ENCODE data around the gene LARGE1.

The LARGE1 gene

DNA sequence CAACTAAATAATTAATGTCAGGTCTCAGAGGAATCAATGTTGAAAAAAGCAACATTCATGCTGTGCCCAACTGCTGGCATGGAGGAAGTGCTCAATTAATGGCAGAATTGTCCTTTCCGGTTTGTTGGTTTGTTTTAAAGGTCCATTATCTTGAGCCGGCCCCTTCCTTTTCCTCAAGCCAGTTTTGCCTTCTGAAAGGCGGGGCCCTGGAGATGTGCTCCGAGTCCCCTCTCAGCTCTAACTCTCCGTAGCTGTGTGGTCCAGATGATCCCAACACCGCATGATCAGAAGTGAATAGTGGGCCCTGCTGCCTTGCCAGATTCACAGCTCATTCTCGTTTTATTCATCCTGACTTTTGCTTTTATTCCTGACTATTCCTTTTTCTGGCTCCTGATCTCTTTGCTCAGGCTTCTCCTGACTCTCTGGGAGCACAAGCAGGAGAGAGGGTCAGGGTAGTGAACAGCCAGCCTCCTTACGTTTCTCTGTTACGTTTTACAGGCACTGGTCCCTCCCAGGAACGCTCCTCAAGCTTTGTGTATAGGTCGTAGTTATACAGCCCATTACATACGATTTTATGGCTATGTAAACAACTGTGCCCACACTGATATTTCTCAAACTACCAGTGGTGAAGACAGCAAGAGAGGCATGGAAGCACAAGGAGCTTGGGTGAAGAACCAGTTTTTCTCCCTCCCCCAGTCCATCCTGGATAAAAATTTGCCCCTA is 265.9 kb downstream of the LARGE1 start:
- no peak for DNase-seq

DNA sequence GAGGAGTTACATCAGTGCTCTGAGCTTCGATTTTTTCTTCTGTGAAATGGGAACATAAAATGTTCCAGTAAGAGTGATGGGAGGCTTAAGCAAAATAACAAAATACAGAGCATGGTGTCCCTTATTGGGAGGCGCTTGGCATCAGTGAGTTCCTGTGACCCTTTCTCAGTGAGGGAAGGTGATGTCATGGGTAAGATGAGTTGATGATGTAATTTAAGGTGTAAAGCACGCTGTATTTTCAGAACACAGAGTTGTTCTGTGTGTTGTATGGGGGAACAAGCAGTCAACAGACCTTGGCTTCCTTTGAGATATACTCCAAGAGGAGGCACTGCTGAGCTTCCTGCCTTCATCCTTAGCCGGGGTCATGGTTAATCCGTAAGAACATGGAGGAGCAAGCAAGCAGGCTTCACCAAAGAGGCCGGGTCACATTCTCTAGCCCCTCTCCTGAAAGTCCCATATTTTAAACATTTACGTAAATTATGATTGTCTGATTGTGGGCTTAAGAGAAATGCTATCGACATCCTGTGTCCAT is 266.7 kb downstream of the LARGE1 start:
- no peak for DNase-seq

DNA sequence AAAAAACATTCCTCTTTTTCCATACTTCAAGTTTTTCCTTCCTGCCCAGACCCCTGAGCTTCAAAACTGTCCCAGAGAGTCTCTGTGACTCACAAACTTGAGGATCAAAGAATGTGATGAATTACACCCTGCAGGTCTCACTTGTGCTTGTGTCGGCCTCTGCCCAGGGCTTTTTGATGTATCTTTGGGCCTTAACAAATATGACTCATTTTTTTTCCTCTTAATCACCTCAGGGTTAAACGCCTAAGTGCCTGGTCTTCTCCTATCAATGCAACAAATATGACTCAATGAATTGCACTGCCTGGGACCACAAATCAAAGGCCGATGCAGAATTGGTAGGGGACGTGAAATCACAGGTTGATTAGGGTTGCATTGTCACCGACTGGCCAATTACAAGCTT is 267.7 kb downstream of the LARGE1 start:
- no peak for DNase-seq

DNA sequence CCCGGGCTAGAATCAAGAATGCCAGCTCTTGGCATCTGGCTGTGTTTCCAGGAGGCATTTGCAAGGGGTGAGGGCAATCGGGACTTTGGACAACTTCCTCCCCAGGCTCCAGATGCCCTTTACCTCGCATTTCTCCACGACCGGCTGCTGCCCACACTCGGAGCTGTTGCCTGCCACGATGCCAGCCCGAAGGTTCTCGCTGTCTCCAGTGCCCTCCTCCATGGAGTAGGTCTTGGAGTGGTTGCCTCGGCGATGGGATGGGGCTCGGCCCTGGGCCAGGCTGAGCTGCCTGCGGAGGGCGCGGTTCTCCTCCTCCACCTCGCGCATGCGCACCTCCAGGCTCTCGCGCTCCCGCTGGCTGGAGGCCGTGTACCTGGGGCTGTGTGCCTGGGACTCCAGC is 270.0 kb downstream of the LARGE1 start:
- no peak for DNase-seq

DNA sequence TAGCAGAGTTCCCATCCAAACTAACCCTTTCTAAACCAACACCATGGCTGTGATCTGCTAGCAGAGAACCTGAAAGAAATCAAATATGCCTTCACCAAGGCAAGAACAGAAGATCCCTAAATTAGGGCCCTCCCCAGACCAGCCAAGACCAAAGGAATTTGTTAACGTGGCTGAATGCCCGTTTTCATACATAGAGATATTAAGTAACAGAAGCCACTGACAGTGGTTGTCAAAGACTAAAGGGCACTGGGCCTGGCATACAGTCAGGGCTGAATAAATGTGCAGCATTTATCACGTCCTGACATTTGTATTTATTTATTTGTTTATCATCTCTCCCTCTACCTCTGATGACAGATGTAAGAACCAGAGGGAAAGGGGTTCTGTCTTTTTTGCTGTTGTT is 271.8 kb downstream of the LARGE1 start:
- no peak for DNase-seq

DNA sequence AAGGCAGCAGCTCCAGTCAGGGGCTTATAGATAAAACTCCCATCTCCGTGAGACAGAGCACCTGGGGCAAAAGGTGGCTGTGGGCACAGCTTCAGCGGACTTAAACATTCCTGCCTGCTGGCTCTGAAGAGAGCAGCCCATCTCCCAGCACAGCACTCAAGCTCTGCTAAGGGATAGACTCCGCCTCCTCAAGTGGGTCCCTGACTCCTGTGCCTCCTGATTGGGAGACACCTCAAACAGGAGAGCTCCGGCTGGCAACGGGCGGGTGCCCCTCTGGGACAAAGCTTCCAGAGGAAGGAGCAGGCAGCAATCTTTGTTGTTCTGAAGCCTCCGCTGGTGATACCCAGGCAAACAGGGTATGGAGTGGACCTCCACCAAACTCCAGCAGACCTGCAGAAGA is 279.4 kb downstream of the LARGE1 start:
- no peak for DNase-seq

DNA sequence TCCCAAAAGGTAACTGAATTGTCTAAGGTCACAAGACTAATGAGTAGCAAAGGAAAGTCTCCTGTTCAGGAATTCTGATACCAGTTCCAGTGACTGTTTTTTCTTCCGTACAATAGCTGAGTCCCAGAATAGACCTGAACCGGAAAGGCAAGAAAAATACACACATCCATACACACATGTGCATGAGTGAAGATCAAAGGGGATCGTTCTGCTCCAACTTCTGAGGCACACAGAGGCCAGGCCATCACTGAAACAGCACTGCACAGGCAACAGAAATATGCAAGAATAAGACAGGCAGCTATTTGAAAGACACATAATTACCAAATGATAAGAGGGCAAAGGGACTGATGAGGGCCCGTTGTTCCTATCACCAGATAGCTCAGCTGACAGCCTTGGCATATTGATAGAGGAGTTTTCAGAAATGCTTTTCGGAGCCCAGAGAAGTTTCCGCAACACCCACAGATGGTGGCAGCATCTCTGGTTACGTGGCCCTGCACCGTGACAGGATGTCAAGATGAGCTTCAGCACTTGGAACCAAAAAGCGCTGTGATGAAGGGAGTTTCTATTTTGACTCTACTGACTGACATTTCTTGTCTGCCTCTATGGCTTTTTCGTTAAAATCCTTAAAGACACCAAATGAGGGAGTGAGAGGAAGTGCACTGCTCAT is 280.6 kb downstream of the LARGE1 start:
- no peak for DNase-seq

DNA sequence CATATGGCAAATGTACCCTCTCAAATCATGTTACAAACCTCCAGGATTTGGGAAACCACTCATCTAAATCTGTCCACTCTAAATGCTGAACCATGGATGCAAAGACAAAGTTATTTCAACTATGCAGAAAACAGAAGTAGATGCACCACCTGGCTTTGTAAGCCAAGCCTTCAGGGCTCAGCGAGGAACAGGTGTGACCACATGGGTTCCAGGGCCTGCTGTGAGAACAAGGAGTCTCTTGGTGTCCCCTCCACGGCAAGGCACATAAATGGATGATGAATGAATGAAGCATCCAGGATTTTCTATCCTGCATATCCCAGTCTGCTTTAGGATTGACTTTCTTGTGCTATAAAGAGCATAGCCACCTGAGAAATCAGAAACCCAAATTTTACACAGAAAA is 284.5 kb downstream of the LARGE1 start:
- DNase-seq: no peak

DNA sequence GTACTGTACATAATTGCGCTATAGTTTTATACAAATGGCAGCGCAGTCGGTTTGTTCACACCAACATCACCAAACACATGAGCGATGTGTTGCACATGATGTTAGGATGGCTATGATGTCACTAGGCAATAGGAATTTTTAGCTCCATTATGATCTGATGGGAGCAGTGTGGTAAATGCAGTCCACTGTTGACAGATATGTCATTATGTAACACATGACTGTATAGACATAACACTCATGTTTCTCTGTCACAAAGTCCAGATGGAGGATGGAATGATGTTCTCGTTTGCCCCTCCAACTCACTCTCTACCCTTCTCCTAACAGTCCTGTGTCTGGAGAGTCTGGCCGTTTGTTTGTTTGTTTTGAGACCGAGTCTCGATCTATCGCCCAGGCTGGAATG is 288.5 kb downstream of the LARGE1 start:
- DNase-seq: no peak

DNA sequence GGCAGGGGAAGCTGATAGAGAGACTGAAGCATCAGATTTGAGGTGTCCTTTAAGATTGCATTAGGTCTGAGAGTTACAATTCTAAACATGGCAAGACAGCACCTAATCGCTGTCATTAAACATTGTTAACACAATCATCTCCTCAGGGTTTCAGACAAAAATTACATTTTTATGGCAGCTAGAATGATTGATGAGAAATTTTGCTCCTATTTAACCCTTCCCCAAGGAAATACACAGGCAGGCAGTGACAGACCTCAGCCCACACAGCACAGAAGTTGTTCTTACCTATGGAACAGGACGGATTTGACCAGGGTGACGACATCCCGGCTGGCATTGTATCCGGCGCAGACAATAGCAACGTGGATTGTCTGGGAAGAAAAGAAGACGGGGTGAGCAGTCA is 294.3 kb downstream of the LARGE1 start:
- DNase-seq: no peak

DNA sequence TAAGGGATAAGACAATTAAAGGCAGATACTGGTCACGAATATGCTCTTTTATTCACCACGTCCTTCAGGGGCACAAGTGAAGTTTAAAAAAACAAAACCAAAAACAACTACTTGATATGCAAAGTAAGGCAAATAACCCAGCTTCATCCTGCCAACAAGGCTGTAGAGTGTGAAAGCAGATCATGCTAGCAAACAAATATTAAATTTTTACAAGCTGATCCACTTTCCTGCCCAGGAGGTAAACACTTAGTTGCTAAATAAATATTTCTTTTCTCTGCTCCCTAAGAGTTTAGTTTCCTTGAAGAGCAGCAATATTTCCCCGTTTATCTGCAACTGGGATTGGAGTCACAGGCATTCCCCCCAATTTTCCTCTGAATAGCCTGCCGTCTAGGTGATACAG is 300.2 kb downstream of the LARGE1 start:
- no peak for DNase-seq

DNA sequence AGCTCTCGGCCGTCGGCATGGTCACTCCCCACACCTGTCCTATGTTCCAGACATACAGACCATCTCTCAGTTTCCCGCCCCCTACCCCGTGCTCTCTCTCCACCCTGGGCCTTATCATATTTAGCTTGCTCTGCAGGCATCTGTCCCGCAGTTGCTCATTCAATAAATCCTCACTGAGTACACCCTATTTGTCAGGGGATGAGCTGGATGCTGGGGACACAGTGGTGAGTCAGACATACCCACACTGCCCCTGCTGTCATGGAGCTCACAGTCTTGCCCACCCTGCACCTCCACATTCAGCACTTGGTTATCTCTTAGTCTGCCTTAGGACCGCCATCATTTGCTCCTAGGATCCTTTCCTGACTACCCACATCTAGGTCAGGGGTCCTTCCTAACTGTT is 313.8 kb downstream of the LARGE1 start:
- no peak for DNase-seq

DNA sequence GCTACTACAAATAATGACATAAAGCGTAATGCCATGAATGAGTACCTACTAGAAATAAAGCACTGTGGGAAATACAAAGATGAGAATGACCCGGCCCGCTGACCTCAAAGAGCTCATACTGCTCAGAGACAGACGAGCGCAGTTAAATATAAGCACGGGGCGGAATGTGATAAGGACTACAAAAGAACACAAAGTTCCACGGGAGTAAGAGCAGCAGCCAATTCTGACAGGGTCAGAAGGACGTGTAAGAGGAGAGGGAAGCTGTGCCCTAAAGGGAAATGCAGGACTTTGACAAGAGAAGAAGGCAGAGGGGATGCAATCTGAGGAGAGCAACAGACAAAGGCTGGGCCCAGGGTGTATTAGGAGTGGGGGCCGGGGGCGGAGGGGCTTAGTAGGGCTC is 314.6 kb downstream of the LARGE1 start:
- no peak for DNase-seq

DNA sequence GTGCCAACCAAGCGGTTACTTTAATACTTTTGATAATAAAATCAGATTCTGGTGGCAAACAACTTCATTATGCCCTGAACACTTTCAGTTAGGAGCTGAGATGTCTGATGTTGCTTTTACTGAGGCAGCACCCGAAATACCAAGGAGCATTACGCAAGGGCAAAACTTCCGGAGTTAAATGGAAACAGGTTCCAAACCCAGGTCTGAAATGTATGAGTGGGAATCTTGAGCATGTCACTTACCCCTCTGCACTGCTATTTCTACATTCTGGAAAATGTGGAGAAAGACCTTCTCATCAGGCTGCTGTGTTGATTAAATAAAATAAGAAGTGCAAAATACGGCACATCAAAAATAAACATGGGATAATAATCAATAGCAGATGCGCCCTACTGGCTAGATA is 315.1 kb downstream of the LARGE1 start:
- no peak for DNase-seq

DNA sequence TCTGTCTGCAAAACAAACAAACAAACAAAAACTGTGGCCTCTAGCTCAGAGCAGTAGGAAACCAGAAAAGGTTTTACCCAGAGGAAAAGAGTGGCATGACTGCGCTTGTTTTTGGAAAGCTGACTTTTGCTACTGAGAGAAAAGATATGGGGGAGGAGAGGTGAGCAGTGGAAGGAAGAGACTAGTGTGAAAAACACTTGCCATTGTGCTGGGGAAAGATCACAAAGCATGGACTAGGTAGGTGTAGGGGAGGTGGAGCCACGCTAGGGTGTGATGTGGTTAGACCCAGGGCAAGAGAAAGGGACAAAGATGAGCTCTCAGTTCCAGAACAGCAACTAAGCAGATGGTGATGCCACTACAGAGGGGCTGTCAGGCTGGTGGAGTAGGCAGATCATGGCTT is 319.2 kb downstream of the LARGE1 start:
- DNase-seq: no peak

DNA sequence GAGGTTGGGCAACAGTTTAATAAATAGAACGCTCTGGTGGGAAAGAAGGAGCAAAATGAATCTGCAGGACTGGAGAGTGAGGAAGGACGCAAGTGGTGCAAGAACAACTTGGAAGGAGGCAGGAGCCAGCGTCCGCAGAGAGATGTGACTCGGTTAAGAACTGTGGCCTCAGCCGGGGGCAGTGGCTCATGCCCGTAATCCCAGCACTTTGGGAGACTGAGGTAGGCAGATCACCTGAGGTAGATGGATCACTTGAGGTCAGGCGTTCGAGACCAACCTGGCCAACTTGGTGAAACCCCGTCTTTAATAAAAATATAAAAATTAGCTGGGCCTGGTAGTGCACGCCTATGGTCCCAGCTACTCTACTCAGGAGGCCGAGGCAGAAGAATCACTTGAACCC is 319.7 kb downstream of the LARGE1 start:
- no peak for DNase-seq

DNA sequence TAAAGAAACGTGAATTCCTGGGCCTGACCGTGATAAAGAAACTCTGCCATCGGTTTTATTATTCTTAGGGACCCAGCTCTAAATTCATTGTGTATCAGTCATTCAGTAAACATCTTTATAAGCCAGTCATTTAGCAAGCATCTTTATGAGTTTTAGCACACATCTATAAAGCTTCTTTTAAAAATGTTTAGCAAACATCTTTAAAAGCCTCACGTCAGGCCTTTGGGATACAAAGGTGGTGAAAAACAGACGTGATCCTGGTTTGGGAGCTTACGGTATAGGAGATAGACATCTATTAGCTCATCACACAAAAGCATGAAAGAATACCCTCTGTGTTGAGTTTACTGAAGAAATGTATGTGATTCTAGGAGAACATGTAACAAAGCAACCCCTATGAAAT is 320.2 kb downstream of the LARGE1 start:
- no peak for DNase-seq

DNA sequence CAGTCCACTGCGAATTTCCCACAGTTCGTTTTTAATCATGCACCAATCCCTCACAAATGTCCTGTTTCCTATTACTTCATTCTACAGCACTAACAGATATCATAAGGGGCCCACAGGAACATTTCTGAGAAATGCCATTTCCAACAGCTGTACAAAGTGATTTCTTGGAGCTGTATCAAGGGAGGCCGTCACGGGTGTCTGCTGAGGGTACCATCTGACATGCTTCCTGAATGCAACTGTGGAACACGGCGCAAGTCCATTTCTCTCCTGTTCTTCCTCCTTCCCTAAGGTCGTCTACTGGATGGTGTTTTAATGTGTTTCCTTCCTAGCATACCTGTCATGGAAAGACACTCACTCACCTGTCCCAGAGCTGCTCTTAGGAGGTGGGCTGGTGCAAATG is 320.7 kb downstream of the LARGE1 start:
- no peak for DNase-seq

DNA sequence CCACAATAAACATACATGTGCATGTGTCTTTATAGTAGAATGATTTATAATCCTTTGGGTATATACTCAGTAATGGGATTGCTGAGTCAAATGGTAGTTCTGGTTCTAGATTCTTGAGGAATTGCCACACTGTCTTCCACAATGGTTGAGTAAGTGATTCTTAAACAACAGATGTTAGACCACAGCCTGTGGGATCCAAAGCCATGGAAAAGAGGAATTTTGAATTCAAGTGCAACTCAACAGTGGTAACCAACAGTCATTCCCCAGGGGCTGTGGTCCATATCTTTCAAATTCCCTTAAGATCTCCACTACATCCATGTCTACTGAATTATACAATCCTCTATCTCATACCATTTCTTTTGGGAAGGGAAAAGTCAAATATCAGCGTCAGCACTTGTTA is 321.5 kb downstream of the LARGE1 start:
- DNase-seq: no peak

DNA sequence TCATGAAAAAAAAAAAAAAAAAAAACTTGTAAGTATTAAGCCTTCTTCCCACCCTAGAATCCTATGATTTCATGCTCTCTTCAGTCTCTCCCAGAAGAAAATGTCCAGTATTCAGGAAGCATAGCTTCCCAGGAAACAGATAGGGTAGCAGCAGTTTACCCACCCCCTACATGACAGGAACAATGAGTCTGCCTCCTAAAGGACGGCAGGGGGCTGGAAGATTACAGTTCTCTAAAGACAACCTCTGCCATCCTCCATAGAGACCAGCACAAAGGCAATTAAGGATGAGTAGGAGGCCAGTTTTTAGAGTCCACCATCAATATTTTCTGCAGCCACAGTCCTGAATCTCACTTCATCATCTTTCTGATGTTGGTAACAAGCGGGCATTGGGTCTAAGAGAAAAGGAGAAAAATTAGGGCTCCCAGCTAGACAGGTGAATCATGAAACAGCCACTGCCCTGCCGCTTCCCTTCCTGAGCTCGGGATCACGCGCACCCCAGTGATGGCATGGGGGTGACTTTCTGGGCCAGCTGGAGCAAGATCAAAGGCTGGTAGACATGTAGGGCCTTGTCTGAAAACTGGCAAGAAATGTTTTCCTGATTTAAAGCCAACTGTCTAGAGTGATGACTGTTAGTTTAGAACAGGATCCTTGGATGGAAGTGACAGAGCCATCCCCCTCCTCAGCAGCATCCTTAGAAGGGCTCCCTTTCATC is 322.8 kb downstream of the LARGE1 start:
- DNase-seq: no peak

DNA sequence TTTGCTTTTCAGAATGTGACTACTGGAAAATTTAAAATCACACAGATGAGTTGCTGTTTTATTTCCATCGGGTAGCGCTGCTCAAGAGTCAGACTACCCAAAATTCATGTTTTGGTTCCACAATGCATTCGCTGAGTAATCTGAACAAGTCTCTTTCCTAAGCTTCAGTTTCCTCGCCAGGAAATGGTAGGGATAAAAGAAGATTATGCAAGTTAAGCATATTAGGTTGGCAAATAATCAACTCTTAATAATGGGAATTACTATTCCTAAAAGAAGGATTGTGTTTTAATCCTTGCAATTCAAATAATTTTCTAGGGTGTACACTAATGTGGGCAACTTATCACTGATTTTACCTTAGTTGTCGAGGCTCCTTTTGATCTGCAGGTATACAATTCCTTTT is 326.5 kb downstream of the LARGE1 start:
- no peak for DNase-seq

DNA sequence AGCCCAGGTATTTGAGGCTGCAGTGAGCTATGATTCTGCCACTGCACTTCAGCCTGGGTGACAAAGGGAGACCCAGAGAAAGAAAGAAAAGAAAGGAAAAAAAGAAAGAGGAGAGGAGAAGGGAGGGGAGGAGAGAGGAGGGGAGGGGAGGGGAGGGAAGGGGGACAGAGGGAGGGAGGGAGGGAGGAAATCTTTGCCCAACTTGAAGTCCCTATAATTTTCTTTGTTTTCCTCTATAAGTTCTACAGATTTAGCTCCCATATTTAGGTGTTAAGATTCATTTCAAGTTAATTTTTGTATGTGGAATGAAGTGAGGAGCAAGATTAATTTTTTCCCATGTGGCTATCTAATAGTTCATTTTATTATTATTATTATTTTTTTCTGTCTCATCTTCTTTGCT is 328.3 kb downstream of the LARGE1 start:
- no peak for DNase-seq

DNA sequence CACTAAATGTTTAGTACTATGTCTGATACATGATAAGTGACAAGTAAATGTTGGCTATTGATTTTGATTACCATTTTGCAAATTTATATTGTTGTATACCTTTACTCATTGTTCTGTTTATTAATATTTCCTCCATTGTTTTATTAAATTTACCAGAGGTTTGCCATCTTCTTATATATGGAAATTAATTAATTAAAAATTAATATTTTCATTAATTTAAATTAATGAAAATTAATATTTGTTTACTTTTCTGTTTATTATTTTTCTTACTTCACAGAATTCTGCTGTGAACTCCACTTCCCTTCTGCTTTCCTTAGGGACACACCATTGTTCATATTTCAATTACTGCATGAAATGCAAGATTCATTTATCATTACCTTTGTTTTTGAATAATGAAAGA is 331.0 kb downstream of the LARGE1 start:
- DNase-seq: no peak

DNA sequence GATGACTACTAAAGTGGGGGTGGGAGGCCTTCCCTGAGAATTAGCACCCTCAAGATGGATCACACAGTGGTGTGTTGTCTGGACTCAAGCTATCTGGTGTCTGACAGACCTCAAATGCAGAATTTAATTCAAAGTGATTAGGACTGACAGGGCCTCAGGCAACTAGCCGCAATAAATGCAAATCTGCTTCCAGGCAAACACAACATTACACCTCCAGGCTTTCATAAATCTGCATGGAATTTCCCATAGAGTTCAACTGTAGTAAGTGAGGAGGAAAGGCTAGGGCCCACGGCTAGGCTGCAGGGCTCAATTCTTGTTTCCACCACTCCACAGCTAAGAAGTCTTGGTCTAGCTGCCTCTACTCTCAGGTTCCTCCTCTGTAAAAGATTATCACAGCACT is 331.4 kb downstream of the LARGE1 start:
- DNase-seq: no peak

Measured in activated effector memory CD4-positive, alpha-beta T cell treated with anti-CD3 and anti-CD28 coated beads, Interleukin-2, amount 50 U/mL, for 16 hours (primary cell).